Activated CD4-positive, alpha-beta T cell treated with anti-CD3 and anti-CD28 coated beads for 4 hours (primary cell): ENCODE results near the gene KRTAP9-3.
"Not testable (repeated sequence)": the region's sequence is repeated elsewhere in the genome, so short reads cannot be mapped to it uniquely, and the experiment has no call there.

Experiments
- DNase-seq, 2 donors: peaks; one replicate each; pipeline ENCODE4 v3.0.0-alpha.2; 2020

The KRTAP9-3 gene

DNA sequence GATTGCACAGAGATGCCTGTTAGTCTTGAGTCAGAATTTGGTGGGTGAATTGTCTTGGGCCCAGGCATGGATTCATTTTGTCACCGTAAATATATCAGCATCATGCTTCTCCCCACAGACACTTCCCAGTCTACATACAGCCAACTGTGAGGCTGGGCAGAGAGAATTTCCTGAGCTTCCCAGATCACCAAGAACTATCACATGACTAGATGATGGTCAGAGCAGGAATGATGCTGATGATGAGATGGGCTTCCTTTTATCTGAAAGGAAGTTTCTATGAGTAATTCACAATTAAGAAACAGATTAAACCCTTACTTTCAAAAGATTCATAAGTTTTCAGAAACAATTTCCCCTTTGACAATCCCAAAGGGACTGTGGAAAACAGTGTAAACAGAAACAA lies 22.6 kb downstream of the KRTAP9-3 start:
- no peak for DNase-seq

GRCh38 chr17:41255381-41256290 lies 23.4 kb downstream of the KRTAP9-3 start, which contains the start of gene KRTAP9-9:
TSS of gene KRTAP9-9 (plus strand) at chr17:41255384.
- DNase-seq, result not testable (repeated sequence)

- no peak for DNase-seq
Measured at GRCh38 chr17:41256291-41256685, 24.0 kb downstream of the KRTAP9-3 start.

DNA sequence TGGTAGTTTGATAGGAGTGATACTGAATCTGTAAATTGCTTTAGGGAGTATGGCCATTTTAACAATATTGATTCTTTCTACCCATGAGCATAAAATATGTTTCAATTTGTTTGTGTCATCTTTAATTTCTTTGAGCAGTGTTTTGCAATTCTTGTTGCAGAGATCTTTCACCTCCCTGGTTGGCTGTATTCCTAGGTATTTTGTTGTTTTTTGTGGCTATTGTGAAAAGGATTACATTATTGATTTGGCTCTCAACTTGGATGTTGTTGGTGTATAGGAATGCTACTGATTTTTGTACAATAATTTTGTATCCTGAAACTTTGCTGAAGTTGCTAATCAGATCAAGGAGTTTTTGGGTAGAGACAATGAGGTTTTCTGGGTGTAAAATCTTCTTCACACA lies 26.2 kb downstream of the KRTAP9-3 start:
- DNase-seq, result no peak

DNA sequence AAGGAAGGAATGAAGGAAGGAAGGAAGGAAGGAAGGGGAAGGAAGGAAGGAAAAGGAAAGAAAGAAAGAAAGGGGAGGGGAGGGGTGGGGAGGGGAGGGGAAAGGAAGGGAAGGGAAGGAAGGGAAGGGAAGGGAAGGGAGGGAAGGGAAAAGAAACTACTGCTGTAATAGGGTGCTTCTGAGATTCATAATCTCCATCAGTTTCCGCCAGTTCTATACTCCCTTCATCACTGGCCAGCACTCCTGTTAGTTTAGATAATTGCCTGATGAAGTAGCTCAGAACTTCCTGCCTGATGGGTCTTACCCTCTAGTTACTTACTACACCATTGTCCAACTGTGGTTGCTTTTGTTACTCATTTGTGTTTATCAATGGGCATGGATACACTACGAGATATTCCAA lies 31.0 kb downstream of the KRTAP9-3 start:
- DNase-seq, result no peak

- DNase-seq, result no peak
Measured at GRCh38 chr17:41264599-41264998, 32.4 kb downstream of the KRTAP9-3 start.

GRCh38 chr17:41265078-41265477 lies 32.8 kb downstream of the KRTAP9-3 start, which contains the start of gene KRTAP9-6:
TSS of gene KRTAP9-6 (plus strand) at chr17:41265378. CDS start at chr17:41265378, 0 bp downstream.
- no peak for DNase-seq

DNA sequence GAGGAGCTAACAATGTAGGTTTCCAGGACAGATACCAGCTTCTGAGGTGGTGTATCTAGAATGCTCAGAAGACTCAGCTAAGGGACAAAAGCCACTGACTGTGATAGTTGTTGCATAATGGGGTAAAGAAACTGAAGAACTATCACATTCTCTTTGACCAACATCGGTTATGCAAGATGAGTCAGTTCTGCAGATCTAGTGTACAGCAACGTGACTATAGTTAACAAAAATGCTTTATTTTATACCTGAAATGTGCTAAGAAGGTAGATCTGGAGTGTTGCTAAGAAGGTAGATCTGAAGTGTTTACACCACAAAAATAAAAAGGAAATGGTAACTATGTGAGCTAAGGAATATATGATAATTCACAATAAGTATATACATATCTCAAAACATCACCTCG lies 35.5 kb downstream of the KRTAP9-3 start:
- no peak for DNase-seq

DNA sequence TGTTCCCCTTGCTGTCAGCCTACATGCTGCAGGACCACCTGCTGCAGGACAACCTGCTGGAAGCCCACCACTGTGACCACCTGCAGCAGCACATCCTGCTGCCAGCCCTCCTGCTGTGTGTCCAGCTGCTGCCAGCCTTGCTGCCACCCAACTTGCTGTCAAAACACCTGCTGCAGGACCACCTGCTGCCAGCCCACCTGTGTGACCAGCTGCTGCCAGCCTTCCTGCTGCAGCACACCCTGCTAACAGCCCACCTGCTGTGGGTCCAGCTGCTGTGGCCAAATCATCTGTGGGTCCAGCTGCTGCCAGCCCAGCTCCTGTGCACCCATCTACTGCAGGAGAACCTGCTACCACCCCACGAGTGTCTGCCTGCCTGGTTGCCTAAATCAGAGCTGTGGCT lies 39.1 kb downstream of the KRTAP9-3 start:
- not testable (repeated sequence) for DNase-seq

DNA sequence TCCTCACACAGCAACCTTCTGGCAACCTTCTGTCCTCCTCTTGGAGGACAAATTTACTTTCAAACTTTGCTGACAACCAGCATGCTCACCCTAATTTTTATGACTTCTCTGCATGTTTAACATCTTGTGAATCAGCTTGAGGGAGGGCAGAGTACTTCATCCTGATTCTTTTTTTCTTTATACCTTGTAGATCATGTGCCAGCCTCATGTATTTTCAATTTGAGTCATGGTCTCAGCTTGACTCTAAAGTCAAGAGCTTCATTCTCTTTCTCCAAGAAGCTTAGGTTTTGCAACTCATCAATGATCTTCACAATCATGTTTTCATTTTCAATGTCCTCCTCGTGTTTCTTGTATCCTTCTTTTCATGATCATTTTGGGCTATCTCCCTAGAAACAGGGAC lies 39.6 kb downstream of the KRTAP9-3 start:
- DNase-seq, result no peak

DNA sequence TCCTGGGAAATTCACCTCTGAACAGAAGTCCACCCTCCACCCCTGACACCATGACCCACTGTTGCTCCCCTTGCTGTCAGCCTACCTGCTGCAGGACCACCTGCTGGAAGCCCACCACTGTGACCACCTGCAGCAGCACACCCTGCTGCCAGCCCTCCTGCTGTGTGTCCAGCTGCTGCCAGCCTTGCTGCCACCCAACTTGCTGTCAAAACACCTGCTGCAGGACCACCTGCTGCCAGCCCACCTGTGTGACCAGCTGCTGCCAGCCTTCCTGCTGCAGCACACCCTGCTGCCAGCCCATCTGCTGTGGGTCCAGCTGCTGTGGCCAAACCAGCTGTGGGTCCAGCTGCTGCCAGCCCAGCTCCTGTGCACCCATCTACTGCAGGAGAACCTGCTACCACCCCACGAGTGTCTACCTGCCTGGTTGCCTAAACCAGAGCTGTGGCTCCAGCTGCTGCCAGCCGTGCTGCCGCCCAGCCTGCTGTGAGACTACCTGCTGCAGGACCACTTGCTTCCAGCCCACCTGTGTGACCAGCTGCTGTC lies 43.5 kb downstream of the KRTAP9-3 start, which contains the start of gene KRTAP9-7:
Gene KRTAP9-7 (plus strand): TSS at position 51 of the 543 bp plus-strand sequence. CDS start 0 bp downstream, at position 51.
- not testable (repeated sequence) for DNase-seq

GRCh38 chr17:41278176-41278955 lies 46.1 kb downstream of the KRTAP9-3 start:
- DNase-seq, result no peak
